Skeletal muscle satellite cell (primary cell): ENCODE results near the gene APOBEC4.

Experiments
- H3K27me3 ChIP-seq: 2 replicates; pipeline ENCODE4 v1.7.0; 2013; ENCODE audit warnings: low read length; ENCODE audit not compliant: control insufficient read depth, insufficient read depth
- H3K36me3 ChIP-seq: 2 replicates; pipeline ENCODE4 v1.7.0; 2013; ENCODE audit warnings: mild to moderate bottlenecking, control low read depth, low read length; ENCODE audit not compliant: insufficient read depth
- H3K4me1 ChIP-seq: 2 replicates; pipeline ENCODE4 v1.7.0; 2013; ENCODE audit warnings: low read length; ENCODE audit not compliant: control insufficient read depth, insufficient read depth
- H3K4me2 ChIP-seq: 2 replicates; pipeline ENCODE4 v1.7.0; 2013; ENCODE audit warnings: mild to moderate bottlenecking, low read length
- H3K4me3 ChIP-seq: 2 replicates; pipeline ENCODE4 v1.7.0; 2013; ENCODE audit warnings: low read length
- H3K9ac ChIP-seq: 2 replicates; pipeline ENCODE4 v1.7.0; 2013; ENCODE audit warnings: mild to moderate bottlenecking, low read depth, low read length, moderate library complexity
- H3K9me3 ChIP-seq: replicated peaks from 2 replicates; pipeline ENCODE4 v1.7.0; 2013; ENCODE audit warnings: mild to moderate bottlenecking, control low read depth, low read length

APOBEC4 gene

GRCh38 chr1:183596500-183596899 lies 56.6 kb downstream of the APOBEC4 start:
- peaks cover 5% of the 10 kb centered on the region for H3K4me1 ChIP-seq

More at GRCh38 chr1:183596500-183596899, 56.6 kb downstream of the APOBEC4 start:
- Histone ChIP-seq H3K9ac (no peak overlapping the region), H3K4me3 (no peak overlapping the region), H3K27me3 (peaks cover 7% of the 10 kb centered on the region), H3K9me3 (no peaks in the 10 kb centered on the region), H3K36me3 (no peaks in the 10 kb centered on the region), H3K4me2 (no peak overlapping the region)
